Hepatocyte (in vitro differentiated cells): ENCODE measurements around the gene NSRP1.

ENCODE experiments used
- EZH2 ChIP-seq: fragments of 200-600 bp; sonication (generic); IDR thresholded peaks from 2 replicates; pipeline ENCODE4 v1.6.1; 2016; ENCODE audit warnings: antibody characterized with exemption, mild to moderate bottlenecking, borderline replicate concordance
- EZH2phosphoT487 ChIP-seq: fragments of 200-600 bp; sonication (generic); IDR thresholded peaks from one replicate; pipeline ENCODE4 v1.6.1; 2018; ENCODE audit warnings: antibody characterized with exemption, mild to moderate bottlenecking, low read depth, moderate library complexity; ENCODE audit not compliant: unreplicated experiment, severe bottlenecking
- TF ChIP-seq, protein P1 (sequence below): fragments of 200-600 bp; sonication (generic); IDR thresholded peaks from 2 replicates; pipeline ENCODE4 v1.5.1; 2016; ENCODE audit warnings: antibody characterized with exemption, mild to moderate bottlenecking; ENCODE audit not compliant: poor library complexity

DNA sequence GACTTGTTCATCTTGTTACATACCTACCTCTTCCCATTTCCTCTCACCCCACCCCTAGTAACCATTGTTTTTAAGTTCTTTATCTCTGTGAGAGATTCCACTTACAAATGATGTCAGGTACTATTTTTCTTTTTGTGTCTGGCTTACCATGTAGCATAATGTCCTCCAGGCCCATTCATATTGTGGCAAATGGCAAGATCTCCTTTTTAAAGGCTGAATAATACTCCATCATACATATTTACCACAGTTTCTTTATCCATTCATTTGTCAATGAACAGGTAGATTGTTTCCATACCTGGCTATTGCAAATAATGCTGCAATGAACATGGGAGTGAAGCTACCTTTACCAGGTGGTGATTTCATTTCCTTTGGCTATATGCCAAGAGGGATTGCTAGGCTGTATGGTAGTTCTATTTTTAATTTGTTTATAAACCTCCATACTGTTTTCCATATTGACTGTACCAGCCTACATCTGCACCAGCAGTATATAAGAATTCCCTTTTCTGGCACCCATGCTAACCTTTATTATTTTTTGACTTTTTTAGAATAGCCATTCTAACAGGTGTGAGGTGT lies 53.9 kb downstream of the NSRP1 start:
- TF ChIP-seq, protein P1, sequence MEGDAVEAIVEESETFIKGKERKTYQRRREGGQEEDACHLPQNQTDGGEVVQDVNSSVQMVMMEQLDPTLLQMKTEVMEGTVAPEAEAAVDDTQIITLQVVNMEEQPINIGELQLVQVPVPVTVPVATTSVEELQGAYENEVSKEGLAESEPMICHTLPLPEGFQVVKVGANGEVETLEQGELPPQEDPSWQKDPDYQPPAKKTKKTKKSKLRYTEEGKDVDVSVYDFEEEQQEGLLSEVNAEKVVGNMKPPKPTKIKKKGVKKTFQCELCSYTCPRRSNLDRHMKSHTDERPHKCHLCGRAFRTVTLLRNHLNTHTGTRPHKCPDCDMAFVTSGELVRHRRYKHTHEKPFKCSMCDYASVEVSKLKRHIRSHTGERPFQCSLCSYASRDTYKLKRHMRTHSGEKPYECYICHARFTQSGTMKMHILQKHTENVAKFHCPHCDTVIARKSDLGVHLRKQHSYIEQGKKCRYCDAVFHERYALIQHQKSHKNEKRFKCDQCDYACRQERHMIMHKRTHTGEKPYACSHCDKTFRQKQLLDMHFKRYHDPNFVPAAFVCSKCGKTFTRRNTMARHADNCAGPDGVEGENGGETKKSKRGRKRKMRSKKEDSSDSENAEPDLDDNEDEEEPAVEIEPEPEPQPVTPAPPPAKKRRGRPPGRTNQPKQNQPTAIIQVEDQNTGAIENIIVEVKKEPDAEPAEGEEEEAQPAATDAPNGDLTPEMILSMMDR = no peak
- TF ChIP-seq EZH2 (no peak), EZH2phosphoT487 (no peak)
